HG03460 (cell line): ENCODE data around the gene STK40.

Source experiments
- ATAC-seq: cut with Tn5 transposase; IDR thresholded peaks from one replicate; pipeline ENCODE4 v1.9.1; 2021; ENCODE audit not compliant: unreplicated experiment

STK40 gene

GRCh38 chr1:36321119-36321951, 64.4 kb downstream of the STK40 start:
- no peak for ATAC-seq

DNA sequence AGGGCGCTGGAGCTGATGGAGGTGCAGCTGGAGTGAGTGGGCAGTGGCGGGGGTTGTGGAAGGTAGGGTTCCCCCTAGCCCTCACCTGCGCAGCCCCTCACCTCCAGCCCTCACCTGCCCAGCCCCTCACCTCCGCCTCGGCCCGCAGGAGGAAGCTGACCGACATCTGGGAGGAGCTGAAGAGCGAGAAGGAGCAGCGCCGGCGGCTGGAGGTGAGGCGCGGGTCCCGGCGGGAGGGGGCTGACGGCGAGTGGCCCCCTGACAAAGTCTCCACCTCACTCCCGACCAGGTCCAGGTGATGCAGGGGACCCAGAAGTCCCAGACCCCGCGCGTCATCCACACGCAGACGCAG, 65.0 kb downstream of the STK40 start:
- ATAC-seq = no peak

- ATAC-seq = no peak
These were observed 65.4 kb downstream of the STK40 start for GRCh38 chr1:36320291-36320761.

- no peak for ATAC-seq
These were observed 76.3 kb downstream of the STK40 start for GRCh38 chr1:36309397-36309796.

DNA sequence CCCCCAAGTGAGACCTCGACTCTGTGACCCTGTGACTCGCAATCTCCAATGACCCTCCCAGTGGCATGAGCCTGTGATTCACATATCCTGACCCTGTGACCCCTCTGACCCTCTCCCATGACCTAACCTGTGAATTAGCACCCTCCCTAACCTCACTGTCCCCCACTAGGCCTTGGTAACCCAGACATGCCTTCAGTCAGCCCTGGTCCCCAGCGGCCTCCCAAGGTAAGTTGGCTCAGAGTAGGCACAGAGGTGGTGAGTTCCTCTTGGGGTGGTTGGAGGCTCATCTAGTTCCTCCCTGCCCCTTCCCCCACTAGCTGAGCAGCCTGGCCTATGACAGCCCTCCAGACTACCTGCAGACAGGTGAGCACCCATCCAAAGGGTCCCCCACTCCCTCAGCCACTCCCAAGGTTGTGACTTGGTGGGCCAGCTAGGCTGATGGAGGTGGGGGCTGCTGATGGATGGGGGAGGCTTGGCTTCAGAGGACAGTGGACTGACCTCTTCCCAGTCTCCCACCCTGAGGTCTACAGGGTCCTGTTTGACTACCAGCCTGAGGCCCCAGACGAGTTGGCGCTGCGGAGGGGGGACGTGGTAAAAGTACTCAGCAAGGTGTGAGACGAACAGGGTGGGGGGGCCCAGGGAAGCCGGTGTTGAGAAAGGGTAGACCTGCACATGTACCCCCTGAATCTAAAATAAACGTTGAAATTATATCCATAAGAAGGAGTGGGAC, 78.0 kb downstream of the STK40 start:
- ATAC-seq = no peak

DNA sequence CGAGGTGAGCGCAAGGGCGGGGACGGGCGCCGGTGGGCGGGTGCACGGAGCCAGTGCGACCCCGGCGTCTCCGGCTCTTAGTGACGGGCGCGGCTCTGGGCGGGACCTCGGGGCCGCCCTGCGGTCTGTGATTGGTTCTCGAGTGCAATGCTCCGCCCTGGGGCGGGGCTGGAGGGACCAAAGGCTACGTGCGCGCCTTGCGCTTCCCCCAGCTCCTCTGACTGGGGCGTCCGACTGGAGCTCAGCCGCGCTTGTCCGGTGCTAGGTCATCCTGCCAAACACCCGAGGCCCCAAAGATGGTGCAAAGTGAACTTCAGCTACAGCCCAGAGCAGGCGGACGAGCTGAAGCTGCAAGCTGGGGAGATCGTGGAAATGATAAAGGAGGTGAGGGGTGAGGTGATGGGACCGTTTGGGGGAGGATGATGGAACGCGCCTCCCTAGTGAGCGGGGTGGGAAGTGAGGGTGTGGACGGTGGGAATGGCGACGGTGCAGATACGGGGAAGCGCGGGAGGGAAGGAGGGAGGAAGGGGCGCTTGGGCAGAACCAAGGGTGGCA, 78.7 kb downstream of the STK40 start:
- ATAC-seq = peak; percentile 95

DNA sequence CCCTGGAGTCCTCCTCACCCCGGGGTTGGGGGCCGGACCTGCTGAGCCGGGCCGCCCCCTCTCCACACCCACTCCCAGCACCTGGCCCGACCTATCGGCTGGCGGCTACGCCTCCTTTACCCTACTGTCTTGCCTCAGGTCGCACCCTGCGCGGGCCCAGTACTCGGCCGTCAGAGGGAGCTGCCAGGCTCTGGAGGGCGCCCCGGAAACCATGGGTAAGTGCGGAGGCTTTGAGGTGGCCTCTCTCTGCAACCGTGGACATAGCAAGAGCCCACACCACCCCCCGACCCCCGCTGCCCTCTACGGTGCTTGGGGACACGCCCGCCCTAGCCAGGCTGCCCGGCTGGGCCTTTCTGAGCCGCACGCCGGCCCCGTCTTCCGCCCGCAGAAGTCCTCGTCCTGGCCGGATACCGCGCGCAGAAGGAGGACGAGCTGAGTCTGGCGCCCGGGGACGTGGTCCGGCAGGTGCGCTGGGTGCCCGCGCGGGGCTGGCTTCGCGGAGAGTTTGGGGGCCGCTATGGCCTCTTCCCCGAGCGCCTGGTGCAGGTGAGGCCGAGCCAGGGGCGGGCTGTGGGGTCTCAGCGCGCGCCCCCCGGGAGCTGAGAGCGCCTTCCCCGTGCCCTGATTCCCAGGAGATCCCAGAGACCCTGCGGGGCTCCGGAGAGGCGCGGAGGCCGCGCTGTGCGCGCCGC, 79.4 kb downstream of the STK40 start, which contains the start of gene SH3D21:
TSS of gene SH3D21 (plus strand) at position 159 of the 692 bp plus-strand sequence. CDS start at position 212, 53 bp downstream.
- ATAC-seq = peak; percentile 15

DNA sequence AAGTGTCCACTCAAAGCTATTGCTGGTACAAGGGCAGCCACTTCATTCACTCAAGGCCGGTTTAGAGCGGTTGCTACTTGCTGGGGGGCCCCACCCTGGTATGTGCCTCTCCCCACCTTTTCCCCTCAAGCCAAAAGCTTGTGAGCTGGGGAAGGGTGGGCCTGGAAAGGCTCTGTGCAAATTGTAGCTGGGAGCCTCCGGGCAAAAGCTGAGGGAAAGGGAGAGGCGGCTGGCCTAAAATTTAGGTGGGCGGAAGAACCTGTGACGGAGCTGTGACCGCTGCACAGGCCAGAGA, 79.9 kb downstream of the STK40 start:
- no peak for ATAC-seq

- no peak for ATAC-seq
These were observed 80.5 kb downstream of the STK40 start for GRCh38 chr1:36304970-36305914.

GRCh38 chr1:36304521-36304920, 81.2 kb downstream of the STK40 start:
- ATAC-seq = no peak

GRCh38 chr1:36303650-36304360, 81.9 kb downstream of the STK40 start:
- no peak for ATAC-seq

DNA sequence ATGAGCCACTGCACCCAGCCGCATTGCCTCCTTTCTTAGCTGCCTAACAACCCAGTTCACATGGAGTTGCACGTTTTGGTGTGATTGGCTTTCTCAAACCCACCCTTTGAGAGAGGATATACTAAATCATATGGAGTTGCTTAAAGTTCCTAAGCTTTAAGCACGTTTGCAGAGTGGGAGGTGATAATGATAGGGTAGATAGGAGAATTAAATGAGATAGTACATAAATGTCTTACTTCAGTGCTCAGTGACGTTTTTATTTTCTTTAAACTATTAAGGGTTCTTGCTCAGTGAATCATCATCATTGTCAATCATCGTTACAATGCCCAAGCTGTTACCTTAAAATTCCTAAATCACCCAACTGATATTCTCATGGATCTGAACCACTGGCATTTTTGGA, 82.5 kb downstream of the STK40 start:
- no peak for ATAC-seq

- no peak for ATAC-seq
These were observed 84.5 kb downstream of the STK40 start for GRCh38 chr1:36301220-36301619.

DNA sequence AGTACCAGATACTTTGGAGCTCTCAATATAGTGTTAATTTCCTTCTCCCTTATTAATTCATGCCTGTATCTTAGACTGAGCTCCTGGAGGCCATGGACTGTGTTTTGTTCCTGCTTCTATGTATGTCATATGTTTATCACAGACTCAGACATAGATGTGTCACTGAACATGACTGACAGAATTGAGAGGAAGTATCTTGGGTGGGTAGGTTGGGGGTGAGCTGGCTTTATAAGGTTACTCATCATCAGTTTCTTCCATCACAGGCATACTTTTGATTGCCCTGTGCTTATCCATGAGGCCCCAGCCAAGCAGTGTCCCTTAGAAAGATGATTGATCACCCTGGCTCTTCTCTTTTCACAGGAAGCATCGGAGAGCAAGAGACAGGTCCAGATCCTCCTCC, 85.2 kb downstream of the STK40 start:
- no peak for ATAC-seq

DNA sequence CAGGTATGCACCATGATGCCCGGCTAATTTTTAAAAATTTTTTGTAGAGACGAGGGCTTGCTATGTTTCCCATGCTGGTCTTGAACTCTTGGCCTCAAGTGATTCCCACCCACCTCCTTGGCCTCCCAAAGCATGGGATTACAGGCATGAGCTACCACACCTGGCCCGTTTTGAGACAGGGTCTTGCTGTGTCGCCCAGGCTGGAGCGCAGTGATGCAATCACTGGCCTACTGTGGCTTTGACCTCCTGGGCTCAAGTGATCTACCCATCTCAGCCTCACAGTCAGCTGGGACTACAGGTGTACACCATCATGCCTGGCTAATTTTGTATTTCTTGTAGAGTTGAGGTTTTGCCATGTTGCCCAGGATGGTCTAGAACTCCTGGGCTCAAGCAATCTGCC, 87.1 kb downstream of the STK40 start:
- no peak for ATAC-seq

GRCh38 chr1:36297062-36297461, 88.7 kb downstream of the STK40 start:
- no peak for ATAC-seq

GRCh38 chr1:36295390-36295789, 90.3 kb downstream of the STK40 start:
- ATAC-seq = no peak
